Measurements from ENCODE around the gene AGR3.

The AGR3 gene

GRCh38 chr7:16822029-16822428, 59.8 kb downstream of the AGR3 start:
- DNase-seq, result no peak

GRCh38 chr7:16818732-16819131, 63.1 kb downstream of the AGR3 start:
- no peak for DNase-seq

GRCh38 chr7:16817536-16817935, 64.2 kb downstream of the AGR3 start:
- DNase-seq, result no peak

DNA sequence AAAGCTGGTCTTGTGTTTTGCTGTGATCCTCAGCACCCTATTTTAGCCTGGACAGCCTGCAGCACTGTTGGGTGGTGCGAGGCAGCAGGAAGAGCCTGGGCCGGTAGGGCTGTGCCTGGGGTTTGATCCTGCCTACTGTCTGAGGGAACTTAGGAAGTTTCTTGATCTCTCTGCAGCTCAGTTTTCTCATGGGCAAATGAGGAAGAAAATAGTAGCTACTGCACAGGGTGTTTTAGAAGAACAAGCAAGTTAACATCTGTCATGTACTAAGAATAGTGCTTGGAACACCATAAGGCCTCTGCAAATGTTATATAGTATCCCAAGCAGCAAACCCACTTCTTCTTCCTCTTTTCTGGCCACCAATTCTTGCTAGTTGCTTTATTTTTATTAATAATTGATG, 65.0 kb downstream of the AGR3 start:
- DNase-seq, result no peak

GRCh38 chr7:16815001-16815400, 66.8 kb downstream of the AGR3 start:
- DNase-seq, result no peak

DNA sequence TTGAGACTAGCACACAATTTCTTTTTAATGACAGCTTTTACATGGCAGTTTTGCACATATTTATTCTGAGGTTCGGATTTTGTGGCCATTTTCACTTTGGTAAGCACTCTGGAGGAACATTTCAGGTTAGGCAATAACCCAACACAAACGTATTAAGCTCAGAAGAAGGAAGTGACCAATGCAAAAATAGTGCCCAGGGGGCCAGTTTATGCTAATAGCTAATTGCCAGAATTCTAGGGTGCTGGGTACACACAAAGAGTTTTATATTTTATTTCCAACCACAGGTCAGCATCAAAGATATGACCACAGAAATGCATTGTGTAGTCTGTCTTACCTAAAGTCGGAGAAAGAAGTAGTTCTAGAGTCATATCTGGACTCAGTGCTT, 68.6 kb downstream of the AGR3 start:
- no peak for DNase-seq

GRCh38 chr7:16812542-16813231, 69.1 kb downstream of the AGR3 start:
- DNase-seq, result no peak

DNA sequence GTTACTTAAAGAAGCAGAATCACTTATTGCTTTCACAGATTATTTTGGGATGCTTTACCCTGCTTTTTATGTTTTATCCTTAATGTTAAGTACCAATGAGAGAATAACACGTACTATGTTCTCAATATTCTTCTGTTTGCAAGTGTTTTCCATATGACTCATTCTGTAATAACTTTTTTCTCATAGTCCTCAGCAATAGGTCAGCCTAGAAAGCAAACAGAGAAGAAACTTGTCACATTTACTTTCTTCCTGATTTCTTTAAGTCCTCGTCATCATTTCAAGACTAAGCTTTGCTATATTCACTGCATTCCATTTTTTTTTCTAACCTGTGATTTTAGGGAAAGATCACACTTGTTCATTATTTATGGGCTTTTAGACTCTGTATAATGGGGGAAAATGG, 70.2 kb downstream of the AGR3 start:
- DNase-seq, result no peak

DNA sequence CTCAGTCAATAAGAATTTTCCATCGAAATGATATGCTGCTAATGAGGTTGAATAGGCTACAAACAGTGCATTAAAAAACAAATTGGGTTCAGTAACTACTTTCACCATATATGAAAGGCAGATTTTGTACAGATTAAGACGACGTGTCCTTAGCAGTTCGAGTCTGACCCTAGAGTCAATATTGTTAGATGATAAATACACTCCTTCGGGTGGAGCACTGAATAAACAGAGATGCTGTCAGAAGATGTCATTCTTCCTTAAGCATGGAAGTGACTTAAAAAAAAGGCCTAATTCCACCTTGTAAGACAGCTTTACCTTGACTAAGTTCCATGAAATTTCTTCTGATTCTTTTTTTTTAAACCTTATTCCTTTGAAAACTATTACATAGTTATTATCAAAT, 71.2 kb downstream of the AGR3 start:
- DNase-seq, result no peak

GRCh38 chr7:16810112-16810511, 71.7 kb downstream of the AGR3 start:
- no peak for DNase-seq

All from activated effector memory CD4-positive, alpha-beta T cell treated with anti-CD3 and anti-CD28 coated beads, Interleukin-2, amount 50 U/mL, for 16 hours (primary cell).